Heart left ventricle (tissue), 16 donors: ENCODE measurements around the gene STK11. TPM values are rescaled to one million over a fixed set of nuclear protein-coding genes. Genes with fewer than 3 reads are reported as not detected.
A peak's percentile ranks its signal among the peaks of the same experiment; 100 is the strongest.

Experiments used
- ATAC-seq, 4 donors: fragments of 200-7000 bp; cut with Tn5 transposase; one replicate each; pipeline ENCODE4 v1.9.1; 2020 to 2022; ENCODE audit warnings: moderate library complexity in 4 of 4, mild to moderate bottlenecking in 3 of 4, moderate number of reproducible peaks in 1 of 4
- DNase-seq, 5 donors: peaks; one replicate each; pipeline ENCODE4 v3.0.0-alpha.2; 2020
- H3K27ac ChIP-seq, 12 donors: fragments of 200-600 bp; sonication (generic) in 4 of 12; one replicate each; pipeline versions ENCODE4 v1.5.0 to v1.8.0; 2016 to 2022; ENCODE audit warnings: mild to moderate bottlenecking in 2 of 12
- H3K27me3 ChIP-seq, 9 donors: fragments of 200-600 bp; sonication (generic) in 2 of 9; one replicate each; pipeline versions ENCODE4 v1.5.1 to v1.8.0; 2016 to 2022; ENCODE audit warnings: mild to moderate bottlenecking in 3 of 9
- H3K36me3 ChIP-seq, 9 donors: fragments of 200-600 bp; sonication (generic) in 2 of 9; one replicate each; pipeline versions ENCODE4 v1.5.0 to v1.8.0; 2018 to 2022; ENCODE audit warnings: mild to moderate bottlenecking in 2 of 9
- H3K4me1 ChIP-seq, 12 donors: fragments of 200-600 bp; sonication (generic) in 4 of 12; one replicate each; pipeline versions ENCODE4 v1.5.0 to v1.8.0; 2016 to 2022; ENCODE audit warnings: mild to moderate bottlenecking in 3 of 12
- H3K4me3 ChIP-seq, 12 donors: fragments of 200-600 bp; sonication (generic) in 4 of 12; one replicate each; pipeline versions ENCODE4 v1.5.0 to v1.8.0; 2017 to 2022; ENCODE audit warnings: mild to moderate bottlenecking in 9 of 12, moderate library complexity in 4 of 12
- H3K9me3 ChIP-seq, 12 donors: fragments of 200-600 bp; sonication (generic) in 4 of 12; one replicate each; pipeline versions ENCODE4 v1.5.0 to v1.8.0; 2016 to 2022; ENCODE audit warnings: mild to moderate bottlenecking in 1 of 12
- CTCF ChIP-seq, 12 donors: fragments of 200-600 bp; sonication (generic) in 4 of 12; IDR thresholded peaks; one replicate each; pipeline versions ENCODE4 v1.5.0 to v1.8.0; 2018 to 2022; ENCODE audit warnings: antibody characterized with exemption in 12 of 12, mild to moderate bottlenecking in 5 of 12
- POLR2A ChIP-seq, 2 donors: fragments of 450-650 bp; IDR thresholded peaks; one replicate each; pipeline ENCODE4 v1.6.1; 2017; ENCODE audit warnings: antibody characterized with exemption in 2 of 2, mild to moderate bottlenecking in 2 of 2, moderate library complexity in 2 of 2
- WGBS, 4 donors: extraction: QIAGEN DNeasy Blood & Tissue Kit in 2 of 4; methylation state at CpG; one replicate each; pipeline versions ENCODE4 v1.1.5 to v1.1.7; 2013 to 2018; 5-methylcytosine and 5-hydroxymethylcytosine counted together
- intact Hi-C, 10 donors: fragments of 100-400 bp; cut with DNase I; formaldehyde crosslinking; loops; one replicate each; pipeline versions ENCODE4 v1.11.1 to v1.14.2; 2022
- polyA plus RNA-seq, 2 donors: library from polyadenylated mRNA; stranded (reverse); fragments of 200-250 nt; gene quantifications; one replicate each; pipeline ENCODE4 v1.2.3, GENCODE V29; 2013
- total RNA-seq, 9 donors: library from RNA; depleted of rRNA in 2 of 9; stranded (reverse); fragments of >200 nt in 2 of 9; fragmentation: NEBNext Ultra II Directional in 3 of 9; extraction: Animal tissue kit (Norgen Biotek cat#: 25700) in 3 of 9; gene quantifications; one replicate each; pipeline versions ENCODE4 v1.1.0 to v1.2.4, GENCODE V29; 2016 to 2023
- donor health status: ischemic (EF 13 %, LVEDD 7.1; RV severe dilation, severe dysfunction).
- donor health status: healthy with polysubstance abuse.
- donor health status: DM: no; HTN: yes; CAD: no.
- donor health status: DM: no; HTN: no; CAD: no.
- donor health status: ischemic (EF 25% LVEDD 6.9; RV normal size, moderate dysfunction).
- donor health status: ischemic (EF 25% LVEDD 5.7; RV mildly dilated, moderate dysfunction).
- donor health status: healthy.
- donor health status: DM: yes; HTN: yes; CAD: no.
- donor health status: ischemic (EF 35%, LVEDD 5.7; RV mildly dilated, moderate dysfunction).
- donor health status: nonischemic (EF 11% LVEDD 7.7; RV severe dilation, severe dysfunction).
- donor health status: DM: yes; HTN: yes; CAD: no.
- donor health status: PGD.
- donor health status: ischemic (EF 29% LVEDD 5.4; RV normal size, mild dysfunction).
- donor health status: nonischemic (EF 23%, LVEDD 6.1; RV moderate dilation, normal function).

STK11 gene
- total and polyA plus RNA-seq, 11 donors, result 44.7 to 92.0 (median 50.7) TPM

- WGBS, 4 donors, result 63 to 94% (median 65%) methylated on average over 5 to 8 of the region's 8 CpGs
- ATAC-seq (no peak), DNase-seq (peak in 1 of 5 donors; percentile 85)
- H3K27ac ChIP-seq, result peak overlapping the region; percentile 96 to 100 (median 100)
- no peaks in the 10 kb centered on the region for H3K9me3 ChIP-seq
- H3K27me3 ChIP-seq, result no peaks in the 10 kb centered on the region
- TF ChIP-seq POLR2A (IDR thresholded peaks at IDR 0.05), result no peak
- no peak for TF ChIP-seq CTCF (IDR thresholded peaks at IDR 0.05)
- H3K36me3 ChIP-seq, result peaks cover 0 to 22% (median 14%) of the 10 kb centered on the region in 9 donors
- peak overlapping the region in 11 of 12 donors; percentile 43 to 97 (median 83) for H3K4me3 ChIP-seq
- H3K4me1 ChIP-seq, result peaks cover 10 to 75% (median 60%) of the 10 kb centered on the region in 12 donors
- intact Hi-C loops, result loop anchor here in 1 of 10 donors (1.0 to 10.0 kb wide), 2 partner anchors 22 to 323 kb away; partner anchors contain the start of genes ARID3A and CIRBP
Observed at GRCh38 chr19:1247748-1248138, 42.2 kb downstream of the STK11 start.

- H3K27me3 ChIP-seq, result no peaks in the 10 kb centered on the region
- WGBS, 4 donors, result 1 to 2% (median 2%) methylated on average over 24 to 60 of the region's 60 CpGs
- ATAC-seq (peak; percentile 8 to 36 (median 23)), DNase-seq (peak; percentile 89 to 93 (median 91))
- no peaks in the 10 kb centered on the region for H3K9me3 ChIP-seq
- TF ChIP-seq CTCF (IDR thresholded peaks at IDR 0.05) (peak in 7 of 12 donors; percentile 17 to 59 (median 48)), POLR2A (IDR thresholded peaks at IDR 0.05) (peak; percentile 65 to 96)
- peaks cover 0 to 22% (median 14%) of the 10 kb centered on the region in 9 donors for H3K36me3 ChIP-seq
- peak within 1 kb of the TSS; percentile 96 to 100 (median 100) for H3K27ac ChIP-seq
- intact Hi-C loops, result loop anchor here in 1 of 10 donors (1.0 to 10.0 kb wide), 2 partner anchors 21 to 323 kb away; partner anchors contain the start of genes ARID3A and CIRBP
- H3K4me3 ChIP-seq, result peak within 1 kb of the TSS; percentile 43 to 97 (median 84)
- peaks cover 10 to 75% (median 57%) of the 10 kb centered on the region in 12 donors for H3K4me1 ChIP-seq
Observed at GRCh38 chr19:1248139-1248785, 42.7 kb downstream of the STK11 start, which contains the start of gene MIDN. TSS of gene MIDN (plus strand) at chr19:1248583. CDS start at chr19:1250297, 1,714 bp downstream.

GRCh38 chr19:1248786-1249297 is 43.3 kb downstream of the STK11 start:
- peak overlapping the region; percentile 96 to 100 (median 100) for H3K27ac ChIP-seq
- H3K4me1 ChIP-seq, result peaks cover 15 to 75% (median 57%) of the 10 kb centered on the region in 12 donors
- H3K36me3 ChIP-seq, result peaks cover under 1 to 26% (median 16%) of the 10 kb centered on the region in 9 donors
- WGBS, 4 donors, result 0 to 3% (median 1%) methylated on average over 14 to 74 of the region's 74 CpGs
- ATAC-seq (peak in 2 of 4 donors; percentile 7 to 8), DNase-seq (peak; percentile 88 to 93 (median 89))
- peak overlapping the region; percentile 43 to 97 (median 84) for H3K4me3 ChIP-seq
- intact Hi-C loops, result loop anchor here in 3 of 10 donors (1.0 to 10.0 kb wide), 3 partner anchors 17 to 324 kb away; partner anchors contain the start of genes ARID3A (in 1 of the 3) and CIRBP (in 1 of the 3)
- H3K27me3 ChIP-seq, result no peaks in the 10 kb centered on the region
- H3K9me3 ChIP-seq, result no peaks in the 10 kb centered on the region
- TF ChIP-seq POLR2A (IDR thresholded peaks at IDR 0.05) (no peak), CTCF (IDR thresholded peaks at IDR 0.05) (peak; percentile 56 to 95 (median 85))
